AG08395 (cell line): Measurements from ENCODE around the gene AGPS.

ENCODE experiments used
- DNase-seq: peaks from one replicate; pipeline ENCODE4 v3.0.0; 2012; ENCODE audit warnings: mixed read lengths, low spot score

The AGPS gene

GRCh38 chr2:177552422-177553175 lies 160.0 kb downstream of the AGPS start:
- peak; percentile 90 for DNase-seq

GRCh38 chr2:177553176-177553884 lies 160.8 kb downstream of the AGPS start:
- DNase-seq, result peak; percentile 42

- no peak for DNase-seq
These were observed 161.8 kb downstream of the AGPS start for GRCh38 chr2:177554365-177554764.

- no peak for DNase-seq
These were observed 163.6 kb downstream of the AGPS start for GRCh38 chr2:177556153-177556552.

- DNase-seq, result no peak
These were observed 165.2 kb downstream of the AGPS start for GRCh38 chr2:177557794-177558193.

GRCh38 chr2:177559638-177560037 lies 167.1 kb downstream of the AGPS start:
- no peak for DNase-seq

- no peak for DNase-seq
These were observed 175.8 kb downstream of the AGPS start for GRCh38 chr2:177568390-177568789.

- DNase-seq, result no peak
These were observed 176.3 kb downstream of the AGPS start for GRCh38 chr2:177568893-177569292.

- no peak for DNase-seq
These were observed 179.7 kb downstream of the AGPS start for GRCh38 chr2:177572236-177572671.

GRCh38 chr2:177573120-177573519 lies 180.5 kb downstream of the AGPS start:
- DNase-seq, result no peak

GRCh38 chr2:177574356-177574755 lies 181.8 kb downstream of the AGPS start:
- DNase-seq, result no peak

GRCh38 chr2:177575358-177575757 lies 182.8 kb downstream of the AGPS start:
- DNase-seq, result no peak

- DNase-seq, result no peak
These were observed 184.5 kb downstream of the AGPS start for GRCh38 chr2:177577075-177577474.

- no peak for DNase-seq
These were observed 185.9 kb downstream of the AGPS start for GRCh38 chr2:177578454-177578853.

- DNase-seq, result no peak
These were observed 187.0 kb downstream of the AGPS start for GRCh38 chr2:177579486-177580036.

GRCh38 chr2:177582000-177582399 lies 189.4 kb downstream of the AGPS start:
- DNase-seq, result no peak

GRCh38 chr2:177584030-177584692 lies 191.6 kb downstream of the AGPS start:
- DNase-seq, result no peak

GRCh38 chr2:177585234-177585863 lies 192.8 kb downstream of the AGPS start:
- DNase-seq, result no peak

- no peak for DNase-seq
These were observed 193.6 kb downstream of the AGPS start for GRCh38 chr2:177586154-177586553.

GRCh38 chr2:177587371-177587770 lies 194.8 kb downstream of the AGPS start:
- no peak for DNase-seq

GRCh38 chr2:177588671-177589070 lies 196.1 kb downstream of the AGPS start:
- DNase-seq, result no peak

GRCh38 chr2:177589186-177589585 lies 196.6 kb downstream of the AGPS start:
- no peak for DNase-seq
